IMR-90 (cell line): ENCODE results near the gene EFCAB10. TPM values are rescaled to one million over a fixed set of nuclear protein-coding genes. Genes with fewer than 3 reads are reported as not detected.

Experiments
- ATAC-seq: fragments of 200-7000 bp; cut with Tn5 transposase; 2 replicates; pipeline ENCODE4 v1.9.1; 2020; ENCODE audit warnings: low read depth, mild to moderate bottlenecking, moderate library complexity
- BruUV-seq: library from RNA; stranded (reverse); fragments of 400-500 nt; replicated peaks from 2 replicates; lab custom pipeline; 2021; lab: Mats Ljungman, UMichigan
- CTCF ChIA-PET: fragments of 300-600 bp; formaldehyde crosslinking; extraction: SDS; loops from one replicate; lab custom pipeline; 2021; ENCODE audit warnings: antibody characterized with exemption; lab: Yijun Ruan, JAX
- POLR2A ChIA-PET: fragments of 300-600 bp; sonication (Branson Sonifier 250); formaldehyde crosslinking; loops from one replicate; lab custom pipeline; 2022; ENCODE audit warnings: antibody characterized with exemption; ENCODE audit not compliant: unreplicated experiment; lab: Charles Lee
- DNase-seq: peaks from one replicate; pipeline ENCODE4 v3.0.0; 2013
- H2AFZ ChIP-seq: replicated peaks from 2 replicates; pipeline ENCODE3; 2013; ENCODE audit warnings: low read length, mild to moderate bottlenecking; ENCODE audit not compliant: poor library complexity
- H2AK5ac ChIP-seq: 2 replicates; pipeline ENCODE4 v1.6.1; 2013; ENCODE audit warnings: low read depth, low read length, inconsistent platforms
- H2AK9ac ChIP-seq: replicated peaks from 2 replicates; pipeline ENCODE3; 2013; ENCODE audit warnings: mild to moderate bottlenecking, low read depth, low read length, moderate library complexity; ENCODE audit not compliant: poor library complexity
- H2BK120ac ChIP-seq: 2 replicates; pipeline ENCODE4 v1.6.1; 2013; ENCODE audit warnings: low read depth, low read length, inconsistent platforms
- H2BK15ac ChIP-seq: 3 replicates; pipeline ENCODE4 v1.6.1; 2013; ENCODE audit warnings: low read depth, low read length, inconsistent platforms
- H2BK20ac ChIP-seq: 2 replicates; pipeline ENCODE4 v1.6.1; 2013; ENCODE audit warnings: low read depth, mild to moderate bottlenecking, inconsistent platforms, low read length, moderate library complexity
- H2BK5ac ChIP-seq: 2 replicates; pipeline ENCODE4 v1.6.1; 2013; ENCODE audit warnings: mild to moderate bottlenecking, low read depth, low read length, inconsistent platforms; ENCODE audit not compliant: poor library complexity, severe bottlenecking
- H3K14ac ChIP-seq: replicated peaks from 2 replicates; pipeline ENCODE4 v1.6.1; 2013; ENCODE audit warnings: low read depth, low read length, inconsistent platforms
- H3K18ac ChIP-seq: 2 replicates; pipeline ENCODE4 v1.6.1; 2013; ENCODE audit warnings: low read depth, low read length, control low read depth
- H3K23ac ChIP-seq: 2 replicates; pipeline ENCODE4 v1.6.1; 2013; ENCODE audit warnings: low read depth, low read length, inconsistent platforms
- H3K27ac ChIP-seq: 2 replicates; pipeline ENCODE4 v1.5.1; 2013; ENCODE audit warnings: mild to moderate bottlenecking, control low read depth, low read length; ENCODE audit not compliant: insufficient read depth
- H3K27me3 ChIP-seq: 2 replicates; pipeline ENCODE4 v1.6.1; 2013; ENCODE audit warnings: low read length; ENCODE audit not compliant: control insufficient read depth, insufficient read depth
- H3K36me3 ChIP-seq: 2 replicates; pipeline ENCODE4 v1.6.1; 2013; ENCODE audit warnings: low read length, mixed read lengths; ENCODE audit not compliant: control insufficient read depth, insufficient read depth
- H3K4ac ChIP-seq: 2 replicates; pipeline ENCODE4 v1.6.1; 2013; ENCODE audit warnings: low read depth, low read length, inconsistent platforms
- H3K4me1 ChIP-seq: 2 replicates; pipeline ENCODE4 v1.6.1; 2013; ENCODE audit warnings: low read length, mixed read lengths; ENCODE audit not compliant: control insufficient read depth, insufficient read depth
- H3K4me2 ChIP-seq: 2 replicates; pipeline ENCODE4 v1.6.1; 2013; ENCODE audit warnings: low read depth, mild to moderate bottlenecking, control low read depth, low read length, moderate library complexity
- H3K4me3 ChIP-seq: 2 replicates; pipeline ENCODE4 v1.5.1; 2013; ENCODE audit warnings: low read depth, mild to moderate bottlenecking, control low read depth, low read length, moderate library complexity; ENCODE audit not compliant: insufficient read depth
- H3K56ac ChIP-seq: 2 replicates; pipeline ENCODE4 v1.6.1; 2013; ENCODE audit warnings: low read length, inconsistent platforms; ENCODE audit not compliant: insufficient read depth; ENCODE audit errors: extremely low read depth
- H3K79me1 ChIP-seq, 2 experiments: 2 replicates each; pipeline ENCODE4 v1.6.1; 2013; ENCODE audit warnings: low read length in 2 of 2, inconsistent platforms in 1 of 2, low read depth in 1 of 2
- H3K9ac ChIP-seq: 2 replicates; pipeline ENCODE4 v1.6.1; 2013; ENCODE audit warnings: low read depth, low read length, control low read depth
- H3K9me1 ChIP-seq: 2 replicates; pipeline ENCODE4 v1.6.1; 2013; ENCODE audit warnings: low read length, inconsistent platforms; ENCODE audit not compliant: insufficient read depth
- H3K9me3 ChIP-seq: 2 replicates; pipeline ENCODE4 v1.6.1; 2013; ENCODE audit warnings: low read length; ENCODE audit not compliant: control insufficient read depth, insufficient read depth
- H4K20me1 ChIP-seq: 2 replicates; pipeline ENCODE4 v1.6.1; 2013; ENCODE audit warnings: low read length, inconsistent platforms; ENCODE audit not compliant: insufficient read depth
- H4K5ac ChIP-seq: 2 replicates; pipeline ENCODE4 v1.6.1; 2013; ENCODE audit warnings: mild to moderate bottlenecking, low read depth, low read length, control low read depth
- H4K8ac ChIP-seq, 2 experiments: 2 replicates each; pipeline ENCODE4 v1.6.1; 2013; ENCODE audit warnings: low read depth in 2 of 2, low read length in 2 of 2, control low read depth in 1 of 2, inconsistent platforms in 1 of 2
- H4K91ac ChIP-seq: 2 replicates; pipeline ENCODE4 v1.6.1; 2013; ENCODE audit warnings: low read depth, low read length, inconsistent platforms; ENCODE audit not compliant: insufficient read depth
- CHD1 ChIP-seq: IDR thresholded peaks from 2 replicates; pipeline ENCODE4 v1.6.1; 2012; ENCODE audit warnings: low read depth, low read length, improper control_type of control experiment
- CTCF ChIP-seq: conservative IDR thresholded peaks from 2 replicates; pipeline ENCODE4 v1.5.1; 2012; ENCODE audit warnings: mild to moderate bottlenecking, low read depth, low read length, improper control_type of control experiment
- FOS ChIP-seq: fragments of 150-350 bp; IDR thresholded peaks from 2 replicates; pipeline ENCODE4 v1.6.1; 2016; ENCODE audit warnings: low read depth, low read length
- MAZ ChIP-seq: IDR thresholded peaks from 2 replicates; pipeline ENCODE4 v1.6.1; 2012; ENCODE audit warnings: low read depth, mild to moderate bottlenecking, low read length, improper control_type of control experiment, moderate library complexity, borderline replicate concordance
- MXI1 ChIP-seq: IDR thresholded peaks from 2 replicates; pipeline ENCODE4 v1.6.1; 2012; ENCODE audit warnings: low read depth, mild to moderate bottlenecking, low read length, moderate library complexity, borderline replicate concordance
- WGBS, 2 experiments: methylation state at CpG; one replicate each; pipeline versions ENCODE4 v1.1.5 to v1.1.7; 2013; ENCODE audit warnings: missing lambda C conversion rate in 2 of 2; ENCODE audit not compliant: insufficient read length in 1 of 2; ENCODE audit errors: extremely low coverage in 2 of 2; 5-methylcytosine and 5-hydroxymethylcytosine counted together
- dilution Hi-C: fragments of 300-500 bp; cut with HindIII; formaldehyde crosslinking; loops from one replicate; pipeline ENCODE4 v1.14.3; 2018; ENCODE audit warnings: low sequenced_read_pairs; ENCODE audit not compliant: unreplicated experiment
- in situ Hi-C: fragments of 300-500 bp; cut with MboI; formaldehyde crosslinking; loops from 3 replicates; pipeline ENCODE4 v1.14.3; 2019; ENCODE audit warnings: low sequenced_read_pairs, inconsistent platforms, mixed read lengths
- intact Hi-C: fragments of 100-400 bp; cut with micrococcal nuclease; formaldehyde crosslinking; loops from 2 replicates; pipeline ENCODE4 v1.10.0; 2022
- polyA plus RNA-seq, 3 experiments: library from polyadenylated mRNA; depleted of rRNA; stranded (reverse); fragments of >200 nt; gene quantifications; 2 replicates each; pipeline ENCODE4 v1.2.3, GENCODE V29; 2012; ENCODE audit warnings: low replicate concordance in 1 of 3
- total RNA-seq: library from RNA; depleted of rRNA; stranded (reverse); fragments of >200 nt; gene quantifications from 2 replicates; pipeline ENCODE4 v1.2.3, GENCODE V29; 2012

The EFCAB10 gene
- total and polyA plus RNA-seq, 2 of the 4 experiments (the other 2 are of a cell fraction) = not detected

DNA sequence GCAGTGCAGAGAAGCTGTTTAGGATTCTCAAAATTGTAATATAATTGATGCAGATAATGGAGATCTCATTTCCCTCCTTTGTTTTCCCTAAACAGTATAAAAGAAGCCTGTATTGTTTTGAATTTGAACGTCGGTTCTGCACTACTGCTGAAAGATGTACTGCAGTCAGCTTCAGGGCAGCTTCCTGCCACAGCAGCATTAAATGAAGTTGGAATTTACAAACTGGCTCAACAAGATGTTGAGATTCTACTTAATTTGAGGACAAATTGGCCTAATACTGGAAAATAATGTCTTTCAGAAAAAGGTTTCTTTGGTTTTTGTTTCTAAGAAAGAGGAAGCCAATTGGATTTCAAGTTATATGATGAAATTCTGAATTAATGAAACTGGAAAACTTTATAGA lies 14.3 kb downstream of the EFCAB10 start:
- H3K4me2 ChIP-seq = no peak overlapping the region
- BruUV-seq = no TSS peak
- no peak overlapping the region for H2AFZ ChIP-seq
- H2AK5ac ChIP-seq = no peak overlapping the region
- ChIA-PET CTCF (no interaction called here), POLR2A (no interaction called here)
- no peak overlapping the region for H3K4ac ChIP-seq
- H3K18ac ChIP-seq = no peak overlapping the region
- H3K4me1 ChIP-seq = no peaks in the 10 kb centered on the region
- no peak overlapping the region for H3K27ac ChIP-seq
- no peak overlapping the region for H3K4me3 ChIP-seq
- dilution Hi-C loops = no loop called here
- no peak overlapping the region for H3K14ac ChIP-seq
- peaks cover 25% of the 10 kb centered on the region for H3K36me3 ChIP-seq
- H3K9ac ChIP-seq = no peak overlapping the region
- no peak overlapping the region for H4K5ac ChIP-seq
- no peak overlapping the region for H4K91ac ChIP-seq
- no peak overlapping the region for H2BK5ac ChIP-seq
- TF ChIP-seq CTCF = no peak
- TF ChIP-seq FOS = no peak
- TF ChIP-seq CHD1 = no peak
- no peak for TF ChIP-seq MAZ
- TF ChIP-seq MXI1 = no peak
- ATAC-seq (no peak), DNase-seq (no peak)
- no peak overlapping the region for H2AK9ac ChIP-seq
- H3K9me3 ChIP-seq = no peaks in the 10 kb centered on the region
- no peak overlapping the region for H2BK20ac ChIP-seq
- no peak overlapping the region for H3K23ac ChIP-seq
- H2BK120ac ChIP-seq = no peak overlapping the region
- no peak overlapping the region for H4K8ac ChIP-seq
- no peaks in the 10 kb centered on the region for H3K27me3 ChIP-seq
- WGBS, 2 experiments = no CpG with 5 or more reads among the region's 2 CpGs
- no peak overlapping the region for H3K56ac ChIP-seq
- intact Hi-C loops = no loop called here
- H4K20me1 ChIP-seq = 0 out of 2 replicates have a peak, but pooled peaks cover 3% of the 10 kb centered on the region
- no peak overlapping the region for H2BK15ac ChIP-seq
- no peaks in the 10 kb centered on the region for H3K9me1 ChIP-seq
- in situ Hi-C loops = no loop called here
- H3K79me1 ChIP-seq = 0 out of 4 replicates have a peak, but pooled peaks cover 0 to 6% of the 10 kb centered on the region in 2 experiments
